GM10847 (cell line): ENCODE results near the gene IL17C.
A peak's percentile ranks its signal among the peaks of the same experiment; 100 is the strongest.

Source experiments
- POLR2A ChIP-seq: IDR thresholded peaks from 2 replicates; pipeline ENCODE4 v1.6.1; 2011; ENCODE audit not compliant: insufficient read length; ENCODE audit errors: extremely low read depth

IL17C gene

DNA sequence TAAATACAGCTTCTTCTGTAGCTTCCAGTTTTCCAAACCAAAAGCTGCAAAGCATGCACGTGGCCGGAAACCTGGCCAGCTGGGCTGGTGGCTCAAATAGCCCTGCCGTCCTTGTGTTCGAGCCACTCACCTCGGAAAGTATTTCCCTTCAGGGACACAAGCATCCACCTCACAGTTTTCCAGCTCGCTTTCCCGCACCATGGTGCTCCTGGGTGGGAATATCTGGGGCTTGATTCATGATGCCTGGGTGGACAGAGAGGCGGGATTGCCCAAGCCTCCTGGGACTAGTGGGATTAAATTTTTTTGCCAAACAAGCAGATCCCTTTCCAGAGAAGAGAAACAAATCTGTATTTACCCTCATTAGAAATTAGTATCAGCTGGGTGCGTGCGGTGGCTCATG, 31.6 kb downstream of the IL17C start:
- no peak for TF ChIP-seq POLR2A

GRCh38 chr16:88671806-88672205, 33.4 kb downstream of the IL17C start:
- no peak for TF ChIP-seq POLR2A

DNA sequence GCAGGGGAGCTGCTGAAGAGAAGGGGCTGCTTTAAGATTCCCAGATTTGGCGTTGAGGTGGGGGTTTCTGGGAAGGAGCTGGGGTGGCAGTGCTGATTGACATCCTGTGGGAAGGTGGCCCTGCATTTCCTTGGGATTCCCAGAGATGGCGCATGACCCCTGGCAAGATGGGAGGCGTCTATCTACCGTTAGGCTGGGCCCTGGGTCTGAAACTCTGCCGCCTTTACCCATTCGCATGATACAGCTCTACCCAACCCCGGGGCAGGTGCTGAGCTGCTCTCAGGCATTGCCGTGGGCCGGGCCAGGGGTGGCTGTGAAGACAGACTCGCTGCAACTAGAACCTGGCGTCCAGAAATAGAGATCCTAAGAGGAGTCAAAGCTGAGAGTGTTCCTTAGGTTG, 34.4 kb downstream of the IL17C start:
- TF ChIP-seq POLR2A, result no peak

- TF ChIP-seq POLR2A, result no peak
Measured at GRCh38 chr16:88673716-88674379, 35.5 kb downstream of the IL17C start.

- TF ChIP-seq POLR2A, result no peak
Measured at GRCh38 chr16:88676502-88677242, 38.3 kb downstream of the IL17C start.

- no peak for TF ChIP-seq POLR2A
Measured at GRCh38 chr16:88677721-88678120, 39.3 kb downstream of the IL17C start.

- TF ChIP-seq POLR2A, result no peak
Measured at GRCh38 chr16:88678224-88678979, 40.0 kb downstream of the IL17C start.

GRCh38 chr16:88680554-88681083, 42.2 kb downstream of the IL17C start:
- no peak for TF ChIP-seq POLR2A

- TF ChIP-seq POLR2A, result no peak
Measured at GRCh38 chr16:88681084-88681680, 42.8 kb downstream of the IL17C start.

DNA sequence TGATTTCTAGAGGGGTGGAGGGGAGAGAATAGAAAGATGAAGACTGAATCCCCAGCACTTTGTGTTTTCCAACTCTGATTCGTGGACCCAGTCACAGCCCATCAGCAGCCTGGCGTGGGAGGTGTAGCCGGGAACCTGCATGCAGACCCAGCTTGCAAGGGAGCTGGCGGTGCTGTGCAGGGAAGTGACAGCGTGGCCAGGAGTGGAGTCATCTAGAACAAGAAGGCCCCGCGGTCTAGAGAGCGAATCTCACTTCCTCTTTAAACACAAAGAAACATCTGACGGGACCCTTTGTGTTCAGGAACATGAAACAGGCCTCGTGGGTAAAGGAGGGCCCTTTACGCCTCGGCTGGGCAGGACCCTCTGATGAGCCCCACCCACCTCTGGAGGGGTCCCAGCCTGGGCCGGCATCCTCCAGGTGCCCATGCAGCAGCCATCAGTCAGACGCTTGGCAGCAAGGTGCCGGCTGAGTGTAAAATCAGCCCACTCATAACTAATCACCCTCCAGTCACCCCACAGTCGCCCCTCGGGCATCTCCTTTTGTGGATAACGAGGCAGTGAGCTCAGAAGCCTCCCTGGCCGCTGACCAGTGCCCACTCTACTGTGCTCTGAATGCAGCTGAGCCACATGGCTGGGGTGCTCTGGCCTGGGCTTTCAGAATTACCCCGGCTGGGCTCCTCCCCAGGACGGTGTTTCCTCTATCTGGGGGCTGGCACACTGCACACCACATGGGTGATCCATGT, 43.5 kb downstream of the IL17C start:
- peak; percentile 26 for TF ChIP-seq POLR2A

- TF ChIP-seq POLR2A, result no peak
Measured at GRCh38 chr16:88684569-88685155, 46.3 kb downstream of the IL17C start.

DNA sequence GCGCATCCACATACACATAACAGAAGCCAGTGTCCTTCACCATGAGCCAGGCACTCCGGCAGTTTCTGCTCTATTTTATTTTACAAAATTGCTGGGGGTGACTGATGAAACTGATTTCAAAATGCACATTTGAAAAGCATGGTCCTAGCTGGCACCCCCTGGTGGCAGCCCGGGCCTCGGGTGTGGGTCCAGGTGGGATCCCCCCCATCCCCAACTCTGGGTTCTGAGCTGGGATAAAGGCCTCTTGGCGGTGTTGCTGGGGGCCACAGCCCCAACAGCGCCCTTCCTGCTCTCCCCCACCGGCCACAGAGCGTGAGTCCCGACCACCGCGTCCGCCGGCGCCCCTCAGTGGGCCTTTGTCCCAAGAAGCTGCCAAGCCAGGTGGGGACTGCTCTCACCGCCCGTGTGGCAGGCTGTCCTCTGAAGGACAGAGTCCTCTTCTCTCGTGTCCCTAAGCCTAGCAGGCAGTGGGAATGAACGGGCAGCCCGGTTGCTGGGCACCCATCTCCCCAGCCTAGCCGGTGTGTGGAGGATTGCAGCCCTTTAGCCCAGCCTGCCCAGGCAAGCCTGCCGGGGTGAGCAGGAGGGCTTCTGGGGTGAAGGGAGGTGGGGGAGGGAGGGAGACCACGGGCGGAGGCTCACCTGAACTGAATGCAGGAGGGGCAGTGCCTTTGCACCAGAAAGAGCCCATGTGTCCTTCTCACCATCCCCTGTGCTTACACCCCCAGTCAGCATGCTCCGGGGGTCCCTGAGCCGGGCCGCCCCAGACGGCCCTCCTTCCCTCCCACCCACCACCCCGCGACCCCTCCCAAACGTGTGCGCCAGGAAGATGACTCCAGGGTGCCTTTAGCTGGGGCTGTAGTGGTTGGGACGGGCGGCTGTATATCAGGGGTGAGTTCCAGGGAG, 47.0 kb downstream of the IL17C start:
- TF ChIP-seq POLR2A, result no peak

DNA sequence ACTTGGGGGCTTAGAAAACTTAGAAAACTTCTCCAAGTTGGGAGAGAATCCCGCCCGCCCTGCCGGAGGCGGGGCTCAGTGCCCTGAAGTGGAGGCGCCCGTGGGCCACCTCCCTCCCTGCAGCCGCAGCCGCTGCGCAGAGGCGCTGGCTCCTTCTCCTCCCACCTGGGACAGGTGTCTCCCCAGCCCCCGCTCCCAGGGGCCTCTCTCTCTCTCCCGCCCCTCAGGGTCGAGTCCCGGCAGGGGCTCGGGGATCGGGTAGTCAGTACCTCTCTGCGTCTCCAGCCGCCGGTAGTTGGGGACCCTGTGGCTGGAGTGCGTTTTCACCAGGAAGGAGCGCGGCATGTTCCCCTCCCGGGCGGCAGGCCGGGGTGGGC, 47.7 kb downstream of the IL17C start:
- TF ChIP-seq POLR2A, result no peak

DNA sequence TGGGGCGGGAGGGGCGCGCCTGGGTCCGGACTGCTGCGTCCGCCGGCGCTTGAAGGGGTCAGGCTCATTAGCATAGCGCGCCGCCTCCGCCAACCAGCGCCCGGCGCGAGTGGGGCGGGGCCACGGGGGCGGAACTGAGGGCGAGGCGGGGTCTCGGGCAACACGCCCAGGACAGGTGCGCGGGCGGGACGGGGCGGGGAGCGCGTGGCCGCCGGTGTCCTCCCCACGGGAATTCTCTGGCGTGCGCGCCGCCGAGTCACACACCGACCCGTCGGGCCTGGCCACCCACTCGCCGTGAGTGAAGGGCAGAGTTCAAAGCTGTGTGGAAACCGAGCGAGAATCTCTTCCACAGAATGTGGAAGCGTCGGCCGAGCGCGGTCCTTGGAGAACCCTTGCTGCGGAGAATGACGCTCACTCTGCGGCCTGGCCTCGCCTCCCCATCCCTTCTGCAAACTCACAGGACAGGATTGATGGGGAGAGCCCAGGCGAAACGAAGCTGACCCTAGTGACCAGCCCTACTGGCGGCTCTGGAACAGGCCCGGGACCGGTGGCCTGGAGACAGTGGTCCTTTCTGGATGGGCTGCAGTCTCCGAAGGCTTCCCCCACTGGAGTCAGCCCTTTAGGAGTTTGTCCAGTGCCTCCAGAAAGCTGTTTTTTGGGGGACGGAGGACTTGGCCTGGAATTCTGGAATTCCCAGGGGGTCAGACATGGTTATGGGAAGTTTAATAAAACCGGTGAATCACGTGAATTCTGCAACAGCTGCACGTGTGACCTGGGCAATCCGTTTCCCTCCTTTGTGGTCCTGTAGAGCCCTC, 48.3 kb downstream of the IL17C start, which contains the start of gene SNAI3:
Gene SNAI3 (minus strand): TSS at position 69 of the 815 bp plus-strand sequence. CDS start 101 bp downstream, outside the sequence.
- TF ChIP-seq POLR2A, result no peak
